Activated T-helper 1 cell treated with anti-CD3 and anti-CD28 coated beads, Interleukin-12 subunit alpha, Interleukin-12 subunit beta, Interleukin-2, Interleukin-4 antibody, amounts not matched to agents 30 ng/mL and 10 ng/mL and 1 ng/mL, durations not matched to agents 14 hours and 24 hours and 36 hours (primary cell): ENCODE measurements around the gene N4BP2L1. TPM values are rescaled to one million over a fixed set of nuclear protein-coding genes. Genes with fewer than 3 reads are reported as not detected.

Experiments used
- DNase-seq: peaks from one replicate; pipeline ENCODE4 v3.0.0; 2021; ENCODE audit warnings: low spot score
- H3K27ac Mint-ChIP-seq: one replicate; pipeline ENCODE4 v1.8.0; 2021; ENCODE audit warnings: mild to moderate bottlenecking, mixed read lengths
- H3K27me3 Mint-ChIP-seq: one replicate; pipeline ENCODE4 v1.8.0; 2022; ENCODE audit warnings: mild to moderate bottlenecking, moderate library complexity, mixed read lengths; ENCODE audit not compliant: insufficient read depth
- H3K36me3 Mint-ChIP-seq: one replicate; pipeline ENCODE4 v1.8.0; 2021; ENCODE audit warnings: low read depth, mixed read lengths
- H3K4me1 Mint-ChIP-seq: one replicate; pipeline ENCODE4 v1.8.0; 2021; ENCODE audit warnings: low read depth, mixed read lengths
- H3K4me3 Mint-ChIP-seq: one replicate; pipeline ENCODE4 v1.8.0; 2021; ENCODE audit warnings: mild to moderate bottlenecking, moderate library complexity, mixed read lengths
- H3K9me3 Mint-ChIP-seq: one replicate; pipeline ENCODE4 v1.8.0; 2021; ENCODE audit warnings: mixed read lengths
- intact Hi-C: fragments of 100-400 bp; cut with micrococcal nuclease; formaldehyde crosslinking; loops from one replicate; pipeline ENCODE4 v1.15.1; 2024
- total RNA-seq: library from RNA; stranded (reverse); gene quantifications from 2 replicates; pipeline ENCODE4 v1.2.3, GENCODE V29; 2022

Gene N4BP2L1
- total RNA-seq, 1 donor from 2014 or later = 20.0 TPM

- no peaks in the 10 kb centered on the region for H3K9me3 Mint-ChIP-seq
- H3K4me1 Mint-ChIP-seq = peaks cover 28% of the 10 kb centered on the region
- DNase-seq = no peak
- no peaks in the 10 kb centered on the region for H3K27me3 Mint-ChIP-seq
- no peak overlapping the region for H3K27ac Mint-ChIP-seq
- intact Hi-C loops = no loop called here
- peaks cover 33% of the 10 kb centered on the region for H3K36me3 Mint-ChIP-seq
- H3K4me3 Mint-ChIP-seq = no peak overlapping the region
Measured at GRCh38 chr13:32409001-32409313, 19.0 kb downstream of the N4BP2L1 start.

GRCh38 chr13:32408296-32409000 lies 19.5 kb downstream of the N4BP2L1 start:
- intact Hi-C loops = loop anchor here (1.0 kb wide), 1 partner anchor 19 kb away; no protein-coding TSS in a partner anchor
- Mint-ChIP-seq H3K4me3 (peak overlapping the region; percentile 74), H3K27me3 (no peaks in the 10 kb centered on the region), H3K4me1 (peaks cover 28% of the 10 kb centered on the region), H3K27ac (peak overlapping the region; percentile 82), H3K9me3 (no peaks in the 10 kb centered on the region), H3K36me3 (peaks cover 33% of the 10 kb centered on the region)
- DNase-seq = no peak

- Mint-ChIP-seq H3K4me1 (peaks cover 28% of the 10 kb centered on the region), H3K9me3 (no peaks in the 10 kb centered on the region), H3K4me3 (peak overlapping the region; percentile 74), H3K27me3 (no peaks in the 10 kb centered on the region), H3K36me3 (peaks cover 35% of the 10 kb centered on the region), H3K27ac (peak overlapping the region; percentile 82)
- DNase-seq = no peak
- intact Hi-C loops = loop anchor here (1.0 kb wide), 1 partner anchor 19 kb away; no protein-coding TSS in a partner anchor
Measured at GRCh38 chr13:32407854-32408253, 20.1 kb downstream of the N4BP2L1 start.

- H3K27me3 Mint-ChIP-seq = no peaks in the 10 kb centered on the region
- H3K27ac Mint-ChIP-seq = no peak overlapping the region
- H3K4me3 Mint-ChIP-seq = no peak overlapping the region
- H3K36me3 Mint-ChIP-seq = peaks cover 40% of the 10 kb centered on the region
- intact Hi-C loops = no loop called here
- peaks cover 7% of the 10 kb centered on the region for H3K4me1 Mint-ChIP-seq
- H3K9me3 Mint-ChIP-seq = no peaks in the 10 kb centered on the region
- DNase-seq = no peak
Measured at GRCh38 chr13:32403108-32403507, 24.8 kb downstream of the N4BP2L1 start.

GRCh38 chr13:32391101-32391619 lies 36.8 kb downstream of the N4BP2L1 start:
- H3K4me1 Mint-ChIP-seq = peaks cover 15% of the 10 kb centered on the region
- no peaks in the 10 kb centered on the region for H3K27me3 Mint-ChIP-seq
- peaks cover 16% of the 10 kb centered on the region for H3K36me3 Mint-ChIP-seq
- no peak overlapping the region for H3K27ac Mint-ChIP-seq
- no peak for DNase-seq
- intact Hi-C loops = no loop called here
- no peaks in the 10 kb centered on the region for H3K9me3 Mint-ChIP-seq
- no peak overlapping the region for H3K4me3 Mint-ChIP-seq

- Mint-ChIP-seq H3K4me1 (peaks cover 15% of the 10 kb centered on the region), H3K27me3 (no peaks in the 10 kb centered on the region), H3K36me3 (peaks cover 14% of the 10 kb centered on the region), H3K27ac (no peak overlapping the region), H3K4me3 (no peak overlapping the region), H3K9me3 (no peaks in the 10 kb centered on the region)
- intact Hi-C loops = no loop called here
- no peak for DNase-seq
Measured at GRCh38 chr13:32390484-32390883, 37.4 kb downstream of the N4BP2L1 start.

- H3K4me1 Mint-ChIP-seq = peaks cover 15% of the 10 kb centered on the region
- H3K27ac Mint-ChIP-seq = no peak overlapping the region
- no peak overlapping the region for H3K4me3 Mint-ChIP-seq
- H3K9me3 Mint-ChIP-seq = no peaks in the 10 kb centered on the region
- H3K36me3 Mint-ChIP-seq = peaks cover 14% of the 10 kb centered on the region
- intact Hi-C loops = no loop called here
- DNase-seq = no peak
- H3K27me3 Mint-ChIP-seq = no peaks in the 10 kb centered on the region
Measured at GRCh38 chr13:32390048-32390447, 37.9 kb downstream of the N4BP2L1 start.

GRCh38 chr13:32385410-32385809 lies 42.5 kb downstream of the N4BP2L1 start:
- no peak for DNase-seq
- H3K36me3 Mint-ChIP-seq = peaks cover under 1% of the 10 kb centered on the region
- H3K4me3 Mint-ChIP-seq = no peak overlapping the region
- no peaks in the 10 kb centered on the region for H3K27me3 Mint-ChIP-seq
- H3K27ac Mint-ChIP-seq = no peak overlapping the region
- peaks cover 12% of the 10 kb centered on the region for H3K4me1 Mint-ChIP-seq
- no peaks in the 10 kb centered on the region for H3K9me3 Mint-ChIP-seq
- intact Hi-C loops = no loop called here

- H3K27me3 Mint-ChIP-seq = no peaks in the 10 kb centered on the region
- intact Hi-C loops = no loop called here
- H3K27ac Mint-ChIP-seq = no peak overlapping the region
- DNase-seq = no peak
- H3K36me3 Mint-ChIP-seq = peaks cover 1% of the 10 kb centered on the region
- no peak overlapping the region for H3K4me3 Mint-ChIP-seq
- H3K4me1 Mint-ChIP-seq = peaks cover 6% of the 10 kb centered on the region
- no peaks in the 10 kb centered on the region for H3K9me3 Mint-ChIP-seq
Measured at GRCh38 chr13:32384702-32385101, 43.2 kb downstream of the N4BP2L1 start.

- H3K27ac Mint-ChIP-seq = no peak overlapping the region
- peaks cover 5% of the 10 kb centered on the region for H3K4me1 Mint-ChIP-seq
- intact Hi-C loops = no loop called here
- H3K27me3 Mint-ChIP-seq = no peaks in the 10 kb centered on the region
- DNase-seq = no peak
- peaks cover 5% of the 10 kb centered on the region for H3K36me3 Mint-ChIP-seq
- H3K9me3 Mint-ChIP-seq = no peaks in the 10 kb centered on the region
- H3K4me3 Mint-ChIP-seq = no peak overlapping the region
Measured at GRCh38 chr13:32383836-32384618, 43.9 kb downstream of the N4BP2L1 start.

GRCh38 chr13:32381539-32381938 lies 46.4 kb downstream of the N4BP2L1 start:
- Mint-ChIP-seq H3K4me3 (no peak overlapping the region), H3K4me1 (no peaks in the 10 kb centered on the region), H3K27ac (no peak overlapping the region), H3K27me3 (no peaks in the 10 kb centered on the region), H3K9me3 (no peaks in the 10 kb centered on the region), H3K36me3 (peaks cover 7% of the 10 kb centered on the region)
- intact Hi-C loops = loop anchor here (1.0 kb wide), 2 partner anchors 62 to 200 kb away; no protein-coding TSS in a partner anchor
- DNase-seq = peak; percentile 9

- Mint-ChIP-seq H3K36me3 (peaks cover 27% of the 10 kb centered on the region), H3K4me1 (no peaks in the 10 kb centered on the region), H3K27ac (no peak overlapping the region), H3K4me3 (no peak overlapping the region), H3K27me3 (no peaks in the 10 kb centered on the region), H3K9me3 (no peaks in the 10 kb centered on the region)
- no peak for DNase-seq
- intact Hi-C loops = no loop called here
Measured at GRCh38 chr13:32378012-32378411, 49.9 kb downstream of the N4BP2L1 start.
